ENCODE results near the gene TMEM187. TPM values are rescaled to one million over a fixed set of nuclear protein-coding genes. Genes with fewer than 3 reads are reported as not detected.

Gene TMEM187
- total RNA-seq, 4 donors from 2014 or later = 2.0 to 10.0 (median 6.1) TPM

DNA sequence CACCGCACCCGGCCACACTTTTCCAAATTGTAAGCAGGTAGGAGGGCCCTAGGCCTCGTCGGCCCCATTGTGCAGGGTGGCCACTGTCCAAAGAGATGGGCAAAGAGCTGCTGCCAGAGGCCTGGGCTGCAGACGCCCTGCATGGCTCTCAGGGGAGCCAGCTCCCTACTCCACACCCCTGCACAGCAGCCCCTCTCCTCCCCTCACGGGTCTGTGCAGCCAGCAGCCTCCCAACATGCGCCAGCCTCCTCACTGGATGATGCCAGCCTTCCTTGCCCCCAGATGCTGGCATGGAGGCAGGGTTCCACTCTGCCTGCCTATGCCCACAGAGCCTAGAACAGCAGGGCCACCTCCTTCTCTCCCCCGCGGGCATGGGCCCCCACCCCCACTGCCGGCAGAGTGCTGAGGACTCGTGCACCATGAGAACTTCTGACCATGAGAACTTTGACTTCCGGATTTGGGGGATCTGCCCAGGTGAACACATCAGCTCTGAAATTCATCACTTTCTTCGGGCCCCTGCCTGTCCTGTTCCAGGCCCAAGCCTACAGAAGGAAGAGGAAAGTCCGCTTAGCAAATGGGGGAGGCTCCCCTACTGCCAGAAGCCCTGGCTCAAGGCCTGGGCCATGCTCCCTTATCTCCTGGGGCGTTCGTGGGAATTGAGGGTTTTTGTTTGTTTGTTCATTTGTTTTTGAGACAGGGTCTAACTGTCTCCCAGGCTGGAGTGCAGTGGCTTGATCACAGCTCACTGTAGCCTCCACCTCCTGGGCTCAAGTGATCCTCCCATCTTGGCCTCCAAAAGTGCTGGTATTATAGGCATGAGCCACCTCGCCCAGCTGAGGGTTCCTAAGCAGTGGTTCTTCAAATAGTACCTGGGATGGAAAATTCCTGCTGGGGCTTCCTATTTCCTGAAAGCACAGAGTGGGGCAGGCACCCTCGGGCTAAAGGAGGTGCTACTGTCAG is 39.1 kb downstream of the TMEM187 start:
- TF ChIP-seq CTCF (IDR thresholded peaks at IDR 0.05; ENCODE audit: low read depth) = no peak

- no peak for TF ChIP-seq CTCF (IDR thresholded peaks at IDR 0.05; ENCODE audit: low read depth)
Observed at GRCh38 chrX:154012336-154012991, 39.9 kb downstream of the TMEM187 start.

DNA sequence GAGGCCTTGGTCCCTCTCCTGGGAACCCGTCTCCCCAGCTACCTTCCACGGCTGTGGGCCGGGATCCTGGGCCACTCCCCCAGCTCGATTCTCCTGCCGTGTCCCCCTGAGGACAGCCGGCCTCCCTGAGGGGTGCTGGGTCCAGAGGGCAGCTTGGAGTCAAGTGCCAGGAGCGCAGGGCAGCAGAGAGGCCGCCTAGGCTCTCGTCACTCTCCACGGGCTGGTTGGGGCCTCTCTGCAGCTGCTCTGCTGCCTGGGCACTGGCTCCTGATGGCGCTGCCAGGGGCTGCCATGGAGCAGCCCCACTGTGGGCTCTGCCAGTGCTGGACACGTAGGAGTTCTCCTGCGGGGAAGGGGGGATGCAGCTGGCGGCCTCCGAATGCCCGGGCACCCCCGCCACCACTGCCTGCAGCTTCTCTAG is 40.5 kb downstream of the TMEM187 start:
- TF ChIP-seq CTCF (IDR thresholded peaks at IDR 0.05; ENCODE audit: low read depth) = no peak

DNA sequence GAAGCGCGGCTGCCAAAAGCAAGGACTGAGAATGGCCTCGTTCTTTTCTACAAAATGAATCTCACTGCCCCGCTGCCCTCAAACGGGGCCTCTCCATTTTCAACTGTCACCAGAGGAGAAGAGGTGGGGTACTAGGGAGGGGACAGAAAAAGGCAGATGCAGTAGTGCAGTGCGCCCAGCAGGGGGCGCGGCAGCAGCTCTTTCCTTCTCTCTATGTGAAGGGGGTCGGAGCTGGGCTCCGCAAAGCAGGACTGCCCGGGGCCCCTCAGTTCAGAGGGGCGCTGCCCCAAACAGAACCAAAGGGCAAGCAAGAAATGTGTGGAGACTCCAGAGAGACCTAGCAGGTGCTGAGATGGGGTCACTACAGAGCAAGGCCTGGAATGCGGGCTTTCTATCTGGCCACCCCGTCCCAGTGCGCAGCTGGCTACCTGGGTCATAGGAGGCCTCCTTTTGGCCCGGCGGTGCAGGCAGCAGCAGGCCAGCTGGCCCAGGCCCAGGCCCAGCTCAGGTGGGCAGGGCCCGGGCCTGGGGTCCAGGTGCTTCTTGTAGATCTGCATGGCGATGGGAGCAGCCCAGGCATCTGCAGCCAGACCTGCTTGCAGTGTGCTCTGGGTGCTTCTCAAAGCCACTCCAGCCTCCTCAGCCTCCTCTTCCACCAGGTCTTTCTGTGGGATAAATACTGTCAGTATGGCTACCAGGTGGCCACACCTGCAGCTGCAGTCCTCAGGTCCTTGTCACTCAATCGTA is 41.2 kb downstream of the TMEM187 start:
- TF ChIP-seq CTCF (IDR thresholded peaks at IDR 0.05; ENCODE audit: low read depth) = no peak

DNA sequence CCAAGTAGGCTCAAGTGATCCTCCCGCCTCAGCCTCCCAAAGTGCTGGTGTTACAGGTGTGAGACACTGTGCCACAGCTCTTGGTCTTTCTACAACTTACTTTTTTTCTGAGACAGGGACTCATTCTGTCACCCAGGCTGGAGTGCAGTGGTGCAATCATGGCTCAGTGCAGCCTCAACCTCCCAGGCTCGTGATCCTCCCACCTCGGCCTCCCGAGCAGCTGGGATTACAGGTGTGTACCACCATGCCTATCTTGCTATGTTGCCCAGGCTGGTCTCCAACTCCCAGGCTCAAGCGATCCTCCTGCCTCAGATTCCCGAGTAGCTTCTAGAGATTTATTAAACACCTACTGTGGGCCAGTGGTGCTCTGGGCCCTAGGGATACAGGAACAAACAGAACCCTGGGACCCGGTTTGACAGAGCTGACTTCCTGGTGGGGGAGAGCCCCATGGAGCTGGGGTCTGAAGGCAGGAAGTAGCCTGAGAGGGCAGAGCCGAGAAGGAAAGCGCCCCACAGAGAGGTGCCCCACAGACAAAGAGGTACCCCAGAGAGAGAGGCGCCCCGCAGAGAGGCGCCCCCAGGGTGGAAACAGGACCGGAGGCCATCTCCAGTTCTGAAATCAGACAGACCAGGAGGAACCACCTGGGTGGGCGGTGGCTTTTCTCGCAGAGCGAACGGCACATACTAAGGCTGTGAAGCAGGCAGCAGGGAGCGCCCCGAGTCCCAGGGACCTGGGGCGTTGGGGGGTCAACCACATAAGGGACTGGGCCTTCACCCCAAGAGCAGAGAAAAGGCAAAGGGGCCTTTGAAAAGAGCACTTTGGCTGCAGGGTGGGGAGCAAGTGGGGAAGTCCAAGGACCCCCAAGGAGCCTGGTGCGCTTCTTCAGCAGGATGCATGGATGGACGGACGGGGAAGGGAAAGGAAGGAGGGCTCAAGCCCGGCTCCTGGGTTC is 42.2 kb downstream of the TMEM187 start:
- no peak for TF ChIP-seq CTCF (IDR thresholded peaks at IDR 0.05; ENCODE audit: low read depth)

GRCh38 chrX:154015581-154016264 is 43.2 kb downstream of the TMEM187 start:
- TF ChIP-seq CTCF (IDR thresholded peaks at IDR 0.05; ENCODE audit: low read depth) = no peak
